ENCODE results near the gene ZNF710. TPM values are rescaled to one million over a fixed set of nuclear protein-coding genes. Genes with fewer than 3 reads are reported as not detected.

ZNF710 gene
- total RNA-seq, 4 donors from 2014 or later = 19.2 to 32.1 (median 25.0) TPM

DNA sequence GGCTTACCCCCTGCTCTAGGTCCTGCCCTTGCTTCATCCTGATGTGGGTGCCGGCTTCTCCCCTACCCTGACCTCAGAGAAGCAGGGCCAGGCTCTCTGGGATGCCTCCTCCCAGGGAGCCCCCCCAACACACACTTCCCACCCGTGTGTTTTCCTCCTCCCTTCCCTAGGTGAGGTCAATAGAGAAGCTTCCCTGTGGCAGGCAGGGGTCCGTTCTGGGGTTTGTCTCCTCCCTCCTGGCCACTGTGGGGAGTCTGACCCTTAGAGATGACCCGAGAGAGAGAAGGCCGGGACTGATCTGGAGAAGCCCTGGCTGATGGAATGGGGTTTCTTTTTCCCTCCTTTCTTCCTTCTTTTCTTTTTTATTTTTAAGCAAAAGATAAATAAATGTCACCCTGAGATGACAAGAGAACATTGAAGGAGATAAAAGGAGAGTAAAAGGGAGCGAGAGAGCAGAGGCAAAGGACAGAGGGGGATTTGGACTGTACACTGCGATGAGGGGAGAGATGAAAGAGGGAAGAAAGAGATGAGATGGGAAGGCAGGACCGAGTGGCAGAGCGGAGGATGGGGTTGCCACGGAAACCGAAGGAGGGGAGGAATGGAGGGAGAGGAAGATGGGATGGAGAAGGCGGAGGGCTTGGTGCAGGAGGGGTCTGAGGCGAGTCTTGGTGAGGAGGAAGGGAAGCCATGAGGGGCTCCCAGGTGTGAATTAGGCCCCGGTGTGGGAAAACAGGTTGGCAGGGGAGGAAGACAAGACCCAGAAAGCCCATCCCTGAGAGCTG lies 52.8 kb downstream of the ZNF710 start:
- peaks cover 16% of the 10 kb centered on the region for H3K4me1 ChIP-seq
- WGBS = 83% methylated on average over 14 of the region's 14 CpGs
- H3K27ac ChIP-seq = no peak overlapping the region
- no peaks in the 10 kb centered on the region for H3K36me3 ChIP-seq
- H3K27me3 ChIP-seq = no peaks in the 10 kb centered on the region
- H3K9me3 ChIP-seq = no peaks in the 10 kb centered on the region
- TF ChIP-seq POLR2A (IDR thresholded peaks at IDR 0.05) = no peak
- TF ChIP-seq POLR2AphosphoS5 (IDR thresholded peaks at IDR 0.05) = no peak
- no peak for TF ChIP-seq EP300 (IDR thresholded peaks at IDR 0.05)
- TF ChIP-seq, protein P1, sequence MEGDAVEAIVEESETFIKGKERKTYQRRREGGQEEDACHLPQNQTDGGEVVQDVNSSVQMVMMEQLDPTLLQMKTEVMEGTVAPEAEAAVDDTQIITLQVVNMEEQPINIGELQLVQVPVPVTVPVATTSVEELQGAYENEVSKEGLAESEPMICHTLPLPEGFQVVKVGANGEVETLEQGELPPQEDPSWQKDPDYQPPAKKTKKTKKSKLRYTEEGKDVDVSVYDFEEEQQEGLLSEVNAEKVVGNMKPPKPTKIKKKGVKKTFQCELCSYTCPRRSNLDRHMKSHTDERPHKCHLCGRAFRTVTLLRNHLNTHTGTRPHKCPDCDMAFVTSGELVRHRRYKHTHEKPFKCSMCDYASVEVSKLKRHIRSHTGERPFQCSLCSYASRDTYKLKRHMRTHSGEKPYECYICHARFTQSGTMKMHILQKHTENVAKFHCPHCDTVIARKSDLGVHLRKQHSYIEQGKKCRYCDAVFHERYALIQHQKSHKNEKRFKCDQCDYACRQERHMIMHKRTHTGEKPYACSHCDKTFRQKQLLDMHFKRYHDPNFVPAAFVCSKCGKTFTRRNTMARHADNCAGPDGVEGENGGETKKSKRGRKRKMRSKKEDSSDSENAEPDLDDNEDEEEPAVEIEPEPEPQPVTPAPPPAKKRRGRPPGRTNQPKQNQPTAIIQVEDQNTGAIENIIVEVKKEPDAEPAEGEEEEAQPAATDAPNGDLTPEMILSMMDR (IDR thresholded peaks at IDR 0.05) = no peak
- DNase-seq (ENCODE audit: low spot score in 2 of 2) = no peak
- H3K4me3 ChIP-seq = no peak overlapping the region

DNA sequence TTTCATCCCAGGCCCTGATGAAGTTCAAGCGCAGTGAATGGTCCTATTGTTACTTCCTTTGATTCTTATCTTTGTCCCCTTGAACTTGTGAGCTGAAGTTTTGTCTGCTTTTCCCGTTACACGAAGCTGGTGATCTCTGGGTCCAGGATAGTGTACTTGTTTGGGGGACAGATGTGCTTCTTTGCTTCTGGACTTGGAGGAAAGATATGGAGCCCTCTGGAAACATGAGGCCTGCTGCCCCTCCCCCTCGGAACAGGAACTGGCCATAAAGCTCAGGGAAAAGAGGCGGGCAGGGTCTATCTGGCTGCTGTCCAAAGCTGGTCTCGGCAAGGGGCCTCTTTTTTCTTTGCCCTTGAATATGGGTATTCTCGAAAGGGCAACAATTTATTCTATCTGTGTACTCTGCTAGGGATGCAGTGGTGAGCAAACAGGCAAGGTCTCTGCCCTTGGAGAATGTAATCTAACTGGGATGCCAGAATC lies 53.5 kb downstream of the ZNF710 start:
- Histone ChIP-seq H3K27me3 (no peaks in the 10 kb centered on the region), H3K9me3 (no peaks in the 10 kb centered on the region), H3K4me1 (peaks cover 22% of the 10 kb centered on the region), H3K4me3 (no peak overlapping the region), H3K27ac (no peak overlapping the region), H3K36me3 (no peaks in the 10 kb centered on the region)
- no peak for TF ChIP-seq POLR2AphosphoS5 (IDR thresholded peaks at IDR 0.05)
- TF ChIP-seq, protein P1 (IDR thresholded peaks at IDR 0.05) = no peak
- no peak for TF ChIP-seq EP300 (IDR thresholded peaks at IDR 0.05)
- no peak for TF ChIP-seq POLR2A (IDR thresholded peaks at IDR 0.05)
- 70% methylated on average over 7 of the region's 7 CpGs for WGBS
- no peak for DNase-seq (ENCODE audit: low spot score in 2 of 2)

GRCh38 chr15:90055182-90055581 lies 54.1 kb downstream of the ZNF710 start:
- Histone ChIP-seq H3K4me3 (no peak overlapping the region), H3K9me3 (no peaks in the 10 kb centered on the region), H3K27me3 (no peaks in the 10 kb centered on the region), H3K4me1 (peaks cover 24% of the 10 kb centered on the region), H3K36me3 (no peaks in the 10 kb centered on the region), H3K27ac (no peak overlapping the region)
- DNase-seq (ENCODE audit: low spot score in 2 of 2) = no peak
- 68% methylated on average over 7 of the region's 7 CpGs for WGBS
- TF ChIP-seq, protein P1 (IDR thresholded peaks at IDR 0.05) = no peak
- no peak for TF ChIP-seq POLR2AphosphoS5 (IDR thresholded peaks at IDR 0.05)
- TF ChIP-seq EP300 (IDR thresholded peaks at IDR 0.05) = no peak
- no peak for TF ChIP-seq POLR2A (IDR thresholded peaks at IDR 0.05)

DNA sequence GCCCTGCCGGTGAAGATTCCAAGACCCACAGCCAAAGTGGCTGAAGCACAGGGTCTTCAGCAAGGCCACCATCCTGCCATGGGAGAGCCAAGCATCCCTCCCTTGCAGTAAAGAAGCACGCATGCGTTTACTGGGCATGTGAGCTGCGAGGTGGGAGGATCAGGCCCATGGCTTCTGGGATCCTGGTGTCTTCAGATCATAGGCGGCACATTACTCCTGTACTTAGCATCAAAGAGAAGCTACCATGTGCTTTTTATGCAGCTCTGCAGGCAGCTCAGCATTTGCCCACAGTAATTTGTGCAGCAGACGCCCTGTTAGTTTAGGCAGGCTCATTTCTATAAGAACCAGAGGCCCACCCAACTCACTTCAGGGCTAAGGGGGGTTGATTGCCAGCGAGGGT lies 55.4 kb downstream of the ZNF710 start:
- no peak overlapping the region for H3K27ac ChIP-seq
- WGBS = 85% methylated on average over 4 of the region's 7 CpGs
- H3K4me3 ChIP-seq = no peak overlapping the region
- no peaks in the 10 kb centered on the region for H3K36me3 ChIP-seq
- H3K4me1 ChIP-seq = peaks cover 31% of the 10 kb centered on the region
- no peak for TF ChIP-seq EP300 (IDR thresholded peaks at IDR 0.05)
- TF ChIP-seq POLR2AphosphoS5 (IDR thresholded peaks at IDR 0.05) = no peak
- DNase-seq (ENCODE audit: low spot score in 2 of 2) = no peak
- no peaks in the 10 kb centered on the region for H3K9me3 ChIP-seq
- no peaks in the 10 kb centered on the region for H3K27me3 ChIP-seq

DNA sequence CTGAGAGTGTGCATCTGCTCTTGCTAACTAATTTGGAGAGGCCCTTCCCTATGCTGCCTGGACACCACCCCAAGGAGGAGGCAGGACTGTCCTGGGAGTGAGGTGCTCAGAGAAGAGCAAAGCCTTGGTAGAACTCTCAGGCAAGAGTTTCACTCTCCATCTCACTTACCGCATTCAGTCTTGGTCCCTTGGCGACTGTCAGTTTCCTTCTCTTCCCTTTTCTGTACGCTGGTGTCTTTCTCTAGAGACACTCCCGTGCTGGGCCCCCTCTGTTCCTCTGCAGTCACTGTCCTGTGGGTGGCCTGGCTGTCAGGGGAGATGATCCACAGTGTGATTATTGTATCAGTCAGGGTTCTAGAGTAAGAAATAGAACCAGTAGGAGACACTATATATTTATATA lies 57.2 kb downstream of the ZNF710 start:
- no peak for DNase-seq (ENCODE audit: low spot score in 2 of 2)

More for the DNA sequence above, 57.2 kb downstream of the ZNF710 start:
- H3K27ac ChIP-seq = no peak overlapping the region
- H3K27me3 ChIP-seq = no peaks in the 10 kb centered on the region
- peaks cover 49% of the 10 kb centered on the region for H3K4me1 ChIP-seq
- WGBS = 75% methylated on average over 4 of the region's 4 CpGs
- TF ChIP-seq, protein P1 (IDR thresholded peaks at IDR 0.05) = no peak
- TF ChIP-seq POLR2AphosphoS5 (IDR thresholded peaks at IDR 0.05) (no peak), EP300 (IDR thresholded peaks at IDR 0.05) (no peak), POLR2A (IDR thresholded peaks at IDR 0.05) (no peak)
- no peaks in the 10 kb centered on the region for H3K36me3 ChIP-seq
- no peaks in the 10 kb centered on the region for H3K9me3 ChIP-seq
- H3K4me3 ChIP-seq = no peak overlapping the region
